B cell (primary cell): Measurements from ENCODE around the gene ITIH1. TPM values are rescaled to one million over a fixed set of nuclear protein-coding genes. Genes with fewer than 3 reads are reported as not detected.

Source experiments
- ATAC-seq: fragments of 200-7000 bp; cut with Tn5 transposase; one replicate; pipeline ENCODE4 v1.10.0; 2021; ENCODE audit warnings: low read depth, mild to moderate bottlenecking, moderate number of reproducible peaks, moderate library complexity
- CTCF ChIA-PET: fragments of 350-600 bp; sonication (Branson Sonifier 250); formaldehyde crosslinking; loops from one replicate; lab custom pipeline; 2021; ENCODE audit warnings: antibody characterized with exemption, inconsistent platforms; lab: Charles Lee
- POLR2A ChIA-PET: fragments of 350-600 bp; sonication (Branson Sonifier 250); formaldehyde crosslinking; loops from one replicate; lab custom pipeline; 2021; ENCODE audit warnings: antibody characterized with exemption; lab: Charles Lee
- DNase-seq: peaks from one replicate; pipeline ENCODE4 v3.0.0; 2013
- H2AFZ ChIP-seq: 2 replicates; pipeline ENCODE4 v1.6.1; 2012; ENCODE audit warnings: mild to moderate bottlenecking, low read depth, low read length; ENCODE audit not compliant: insufficient read depth, poor library complexity, severe bottlenecking
- H3K27ac ChIP-seq, 2 donors: 1 replicate in 1 of 2; 2 replicates in 1 of 2; pipeline ENCODE4 v1.5.1; 2012 to 2013; ENCODE audit warnings: low read length in 2 of 2, mild to moderate bottlenecking in 2 of 2, moderate library complexity in 1 of 2
- H3K27me3 ChIP-seq, 4 experiments: fragments of 200-600 bp in 1 of 4; sonication (generic) in 1 of 4; replicated peaks in 1 of 4; 1 replicate in 2 of 4; 2 replicates in 2 of 4; pipeline versions ENCODE4 v1.6.1 to v1.7.0; 2013 to 2016; ENCODE audit warnings: low read length in 3 of 4, mild to moderate bottlenecking in 2 of 4, mixed read lengths in 1 of 4, moderate library complexity in 1 of 4; ENCODE audit not compliant: insufficient read depth in 4 of 4, control insufficient read depth in 3 of 4; ENCODE audit errors: control extremely low read depth in 1 of 4
- H3K36me3 ChIP-seq, 2 experiments: replicated peaks in 1 of 2; 1 replicate in 1 of 2; 2 replicates in 1 of 2; pipeline versions ENCODE4 v1.6.1 to v1.7.1; 2013; ENCODE audit warnings: low read length in 1 of 2; ENCODE audit not compliant: insufficient read depth in 2 of 2, control insufficient read depth in 1 of 2; ENCODE audit errors: control extremely low read depth in 1 of 2, extremely low read depth in 1 of 2
- H3K4me1 ChIP-seq, 2 donors: fragments of 200-600 bp in 1 of 2; sonication (generic) in 1 of 2; 1 replicate in 1 of 2; 2 replicates in 1 of 2; pipeline versions ENCODE4 v1.5.1 to v1.6.1; 2013 to 2017; ENCODE audit warnings: low read length in 2 of 2; ENCODE audit not compliant: control insufficient read depth in 2 of 2, insufficient read depth in 2 of 2
- H3K4me2 ChIP-seq: replicated peaks from 2 replicates; pipeline ENCODE3; 2012; ENCODE audit warnings: mild to moderate bottlenecking, low read depth, low read length; ENCODE audit not compliant: poor library complexity, severe bottlenecking
- H3K4me3 ChIP-seq, 5 experiments: fragments of 200-600 bp in 1 of 5; sonication (generic) in 1 of 5; 1 replicate in 3 of 5; 2 replicates in 2 of 5; pipeline versions ENCODE4 v1.5.1 to v1.7.0; 2011 to 2016; ENCODE audit warnings: low read length in 4 of 5, mild to moderate bottlenecking in 4 of 5, low read depth in 2 of 5, control low read depth in 1 of 5, moderate library complexity in 1 of 5; ENCODE audit not compliant: insufficient read depth in 1 of 5; ENCODE audit errors: control extremely low read depth in 1 of 5, extremely low read depth in 1 of 5
- H3K79me2 ChIP-seq: fragments of 200-600 bp; sonication (generic); one replicate; pipeline ENCODE4 v1.6.0; 2016; ENCODE audit warnings: low read length; ENCODE audit not compliant: control insufficient read depth, insufficient read depth
- H3K9ac ChIP-seq: fragments of 200-600 bp; sonication (generic); 2 replicates; pipeline ENCODE4 v1.6.1; 2017; ENCODE audit warnings: mild to moderate bottlenecking, low read length, moderate library complexity
- H3K9me3 ChIP-seq, 3 donors: one replicate each; pipeline versions ENCODE4 v1.6.1 to v1.7.1; 2013; ENCODE audit warnings: low read length in 2 of 3; ENCODE audit not compliant: control insufficient read depth in 2 of 3, insufficient read depth in 1 of 3; ENCODE audit errors: control extremely low read depth in 1 of 3
- H4K20me1 ChIP-seq: 2 replicates; pipeline ENCODE4 v1.6.0; 2012; ENCODE audit warnings: mild to moderate bottlenecking, low read length; ENCODE audit not compliant: insufficient read depth, control insufficient read depth, poor library complexity, severe bottlenecking
- H3K27ac Mint-ChIP-seq: one replicate; pipeline ENCODE4 v1.8.0; 2021; ENCODE audit warnings: mixed read lengths
- H3K27me3 Mint-ChIP-seq: one replicate; pipeline ENCODE4 v1.8.0; 2021; ENCODE audit warnings: mixed read lengths
- H3K4me1 Mint-ChIP-seq: one replicate; pipeline ENCODE4 v1.8.0; 2021; ENCODE audit warnings: mixed read lengths
- H3K4me3 Mint-ChIP-seq: one replicate; pipeline ENCODE4 v1.8.0; 2021; ENCODE audit warnings: mixed read lengths
- H3K9me3 Mint-ChIP-seq: one replicate; pipeline ENCODE4 v1.8.0; 2022; ENCODE audit warnings: mixed read lengths; ENCODE audit not compliant: insufficient read depth
- CTCF ChIP-seq: fragments of 200-600 bp; IDR thresholded peaks from one replicate; pipeline ENCODE4 v1.8.0; 2022; ENCODE audit warnings: antibody characterized with exemption, mild to moderate bottlenecking
- EZH2 ChIP-seq: IDR thresholded peaks from 2 replicates; pipeline ENCODE4 v1.6.1; 2012; ENCODE audit warnings: borderline replicate concordance, low read depth, mild to moderate bottlenecking, moderate library complexity, low read length; ENCODE audit not compliant: insufficient read depth, poor library complexity, severe bottlenecking
- WGBS: methylation state at CpG from one replicate; pipeline ENCODE4 v1.1.5; 2013; ENCODE audit warnings: missing lambda C conversion rate; ENCODE audit not compliant: insufficient coverage; 5-methylcytosine and 5-hydroxymethylcytosine counted together
- intact Hi-C: fragments of 100-400 bp; cut with micrococcal nuclease; formaldehyde crosslinking; loops from one replicate; pipeline ENCODE4 v1.10.0; 2022
- polyA plus RNA-seq: library from polyadenylated mRNA; depleted of rRNA; stranded (reverse); fragments of >200 nt; gene quantifications from 2 replicates; pipeline ENCODE4 v1.2.3, GENCODE V29; 2012
- total RNA-seq, 2 donors: library from RNA; stranded (reverse); fragments of 120-200 nt in 1 of 2; gene quantifications; 1 replicate in 1 of 2; 2 replicates in 1 of 2; pipeline versions ENCODE4 v1.2.3 to v1.2.4, GENCODE V29; 2013 to 2022

The ITIH1 gene
- total and polyA plus RNA-seq, 2 donors (not counting 1 experiment from before 2014, with no cell fraction given): 2.0 TPM; not detected in 1

- 77% methylated on average over 21 of the region's 21 CpGs for WGBS
- Mint-ChIP-seq H3K27me3 (no peaks in the 10 kb centered on the region), H3K9me3 (no peaks in the 10 kb centered on the region), H3K4me3 (no peak overlapping the region), H3K27ac (no peak overlapping the region), H3K4me1 (no peaks in the 10 kb centered on the region)
- intact Hi-C loops: no loop called here
- H3K4me3 ChIP-seq: no peak overlapping the region
- H2AFZ ChIP-seq: no peak overlapping the region
- DNase-seq (no peak), ATAC-seq (no peak)
- no peaks in the 10 kb centered on the region for H3K4me1 ChIP-seq
- H3K79me2 ChIP-seq: no peaks in the 10 kb centered on the region
- no peaks in the 10 kb centered on the region for H3K9me3 ChIP-seq
- TF ChIP-seq CTCF (no peak), EZH2 (no peak)
- H4K20me1 ChIP-seq: no peaks in the 10 kb centered on the region
- POLR2A ChIA-PET: no interaction called here
- no peak overlapping the region for H3K9ac ChIP-seq
- H3K36me3 ChIP-seq: peaks cover 0 to 11% of the 10 kb centered on the region in 2 experiments
- CTCF ChIA-PET: no interaction called here
- no peaks in the 10 kb centered on the region for H3K27me3 ChIP-seq
- H3K4me2 ChIP-seq: no peak overlapping the region
- H3K27ac ChIP-seq: no peak overlapping the region
Measured at GRCh38 chr3:52831500-52832301, 54.3 kb downstream of the ITIH1 start.

GRCh38 chr3:52833202-52833601 is 55.8 kb downstream of the ITIH1 start:
- peaks cover 0 to 14% of the 10 kb centered on the region in 2 experiments for H3K36me3 ChIP-seq
- H2AFZ ChIP-seq: no peak overlapping the region
- POLR2A ChIA-PET: no interaction called here
- H3K4me3 ChIP-seq: no peak overlapping the region
- ATAC-seq (no peak), DNase-seq (no peak)
- no peak for TF ChIP-seq CTCF
- TF ChIP-seq EZH2: no peak
- Mint-ChIP-seq H3K4me3 (no peak overlapping the region), H3K27me3 (no peaks in the 10 kb centered on the region), H3K9me3 (no peaks in the 10 kb centered on the region), H3K27ac (no peak overlapping the region), H3K4me1 (no peaks in the 10 kb centered on the region)
- no peak overlapping the region for H3K4me2 ChIP-seq
- intact Hi-C loops: no loop called here
- H3K9ac ChIP-seq: no peak overlapping the region
- WGBS: 95% methylated on average over 6 of the region's 14 CpGs
- no peaks in the 10 kb centered on the region for H3K4me1 ChIP-seq
- H3K79me2 ChIP-seq: no peaks in the 10 kb centered on the region
- CTCF ChIA-PET: no interaction called here
- no peaks in the 10 kb centered on the region for H3K9me3 ChIP-seq
- no peak overlapping the region for H3K27ac ChIP-seq
- H4K20me1 ChIP-seq: no peaks in the 10 kb centered on the region
- H3K27me3 ChIP-seq: no peaks in the 10 kb centered on the region
